GM23338 (cell line): Measurements from ENCODE around the gene JAM3. TPM values are rescaled to one million over a fixed set of nuclear protein-coding genes. Genes with fewer than 3 reads are reported as not detected.

Experiments used
- ATAC-seq: fragments of 200-7000 bp; cut with Tn5 transposase; 3 replicates; pipeline ENCODE4 v1.9.1; 2020
- DNase-seq: peaks from one replicate; pipeline ENCODE4 v3.0.0-alpha.2; 2015; ENCODE audit warnings: low spot score
- H2AFZ ChIP-seq: fragments of 200-600 bp; sonication (generic); 2 replicates; pipeline ENCODE4 v1.8.0; 2016; ENCODE audit warnings: antibody characterized with exemption, mild to moderate bottlenecking, moderate library complexity
- H3F3A ChIP-seq: fragments of 200-600 bp; sonication (generic); replicated peaks from 2 replicates; pipeline ENCODE4 v1.8.0; 2017; ENCODE audit warnings: antibody characterized with exemption, mixed run types, low read depth
- H3K27ac ChIP-seq: fragments of 200-600 bp; sonication (generic); 2 replicates; pipeline ENCODE4 v1.6.1; 2016; ENCODE audit warnings: low read depth
- H3K27me3 ChIP-seq: fragments of 200-600 bp; sonication (generic); 2 replicates; pipeline ENCODE4 v1.8.0; 2016; ENCODE audit warnings: mild to moderate bottlenecking, mixed run types, moderate library complexity; ENCODE audit not compliant: insufficient read depth
- H3K36me3 ChIP-seq: fragments of 200-600 bp; sonication (generic); 2 replicates; pipeline ENCODE4 v1.8.0; 2016; ENCODE audit warnings: mild to moderate bottlenecking; ENCODE audit not compliant: insufficient read depth
- H3K4me1 ChIP-seq: fragments of 200-600 bp; sonication (generic); 2 replicates; pipeline ENCODE4 v1.8.0; 2016; ENCODE audit warnings: mild to moderate bottlenecking, moderate library complexity; ENCODE audit not compliant: insufficient read depth
- H3K4me2 ChIP-seq: fragments of 200-600 bp; sonication (generic); 2 replicates; pipeline ENCODE4 v1.7.1; 2017; ENCODE audit warnings: mixed run types
- H3K4me3 ChIP-seq: fragments of 200-600 bp; sonication (generic); 2 replicates; pipeline ENCODE4 v1.6.1; 2016; ENCODE audit warnings: mixed run types
- H3K79me2 ChIP-seq: fragments of 200-600 bp; sonication (generic); replicated peaks from 2 replicates; pipeline ENCODE4 v1.8.0; 2017; ENCODE audit warnings: mild to moderate bottlenecking; ENCODE audit not compliant: insufficient read depth
- H3K9me2 ChIP-seq: fragments of 200-600 bp; sonication (generic); 2 replicates; pipeline ENCODE4 v1.8.0; 2017; ENCODE audit not compliant: insufficient read depth
- H4K20me1 ChIP-seq: fragments of 200-600 bp; sonication (generic); replicated peaks from 2 replicates; pipeline ENCODE4 v1.8.0; 2017; ENCODE audit warnings: mild to moderate bottlenecking; ENCODE audit not compliant: insufficient read depth
- H3K27ac Mint-ChIP-seq: 2 replicates; pipeline ENCODE4 v1.8.0; 2020; ENCODE audit warnings: inconsistent platforms, mild to moderate bottlenecking, moderate library complexity, mixed read lengths
- H3K27me3 Mint-ChIP-seq: 3 replicates; pipeline ENCODE4 v1.8.0; 2022; ENCODE audit warnings: low read depth, mild to moderate bottlenecking, moderate library complexity, mixed read lengths, inconsistent platforms; ENCODE audit not compliant: insufficient read depth, poor library complexity
- H3K36me3 Mint-ChIP-seq: 3 replicates; pipeline ENCODE4 v1.8.0; 2021; ENCODE audit warnings: low read depth, mild to moderate bottlenecking, inconsistent platforms, moderate library complexity, mixed read lengths
- H3K4me1 Mint-ChIP-seq: 3 replicates; pipeline ENCODE4 v1.8.0; 2020; ENCODE audit warnings: mild to moderate bottlenecking, inconsistent platforms, mixed read lengths
- H3K4me3 Mint-ChIP-seq: 3 replicates; pipeline ENCODE4 v1.8.0; 2021; ENCODE audit warnings: moderate library complexity, mild to moderate bottlenecking, inconsistent platforms, mixed read lengths
- H3K9me3 Mint-ChIP-seq: 3 replicates; pipeline ENCODE4 v1.8.0; 2020; ENCODE audit warnings: moderate library complexity, mild to moderate bottlenecking, inconsistent platforms, mixed read lengths
- CTCF ChIP-seq, 2 experiments: fragments of 200-600 bp in 1 of 2; sonication (generic) in 1 of 2; conservative IDR thresholded peaks; 2 replicates each; pipeline versions ENCODE4 v1.5.1 to v1.6.1; 2016 to 2017; ENCODE audit warnings: antibody characterized with exemption in 2 of 2, low read depth in 2 of 2, mild to moderate bottlenecking in 2 of 2, moderate library complexity in 1 of 2
- ETS1 ChIP-seq: IDR thresholded peaks from 2 replicates; pipeline ENCODE4 v1.6.1; 2016; ENCODE audit warnings: antibody characterized with exemption
- EZH2phosphoT487 ChIP-seq: fragments of 200-600 bp; sonication (generic); IDR thresholded peaks from one replicate; pipeline ENCODE4 v1.8.1; 2018; ENCODE audit warnings: antibody characterized with exemption; ENCODE audit not compliant: unreplicated experiment
- JUNB ChIP-seq: IDR thresholded peaks from one replicate; pipeline ENCODE4 v1.6.1; 2016; ENCODE audit warnings: antibody characterized with exemption; ENCODE audit not compliant: unreplicated experiment
- NANOG ChIP-seq: IDR thresholded peaks from 2 replicates; pipeline ENCODE4 v1.6.1; 2016; ENCODE audit warnings: antibody characterized with exemption, borderline replicate concordance
- STAT1 ChIP-seq: IDR thresholded peaks from one replicate; pipeline ENCODE4 v1.6.1; 2016; ENCODE audit warnings: antibody characterized with exemption; ENCODE audit not compliant: unreplicated experiment
- ZNF462 ChIP-seq: fragments of 250-450 bp; sonication (Bioruptor Pico); IDR thresholded peaks from 2 replicates; pipeline ENCODE4 v1.5.0; 2020; ENCODE audit warnings: mild to moderate bottlenecking, moderate library complexity
- polyA plus RNA-seq: library from polyadenylated mRNA; unstranded; fragments of >200 nt; fragmentation: Nextera tagmentation; extraction: Ambion mirVana; gene quantifications from 2 replicates; pipeline ENCODE4 v1.2.1, GENCODE V29; 2016
- total RNA-seq: library from RNA; depleted of rRNA; stranded (reverse); fragments of >200 nt; shearing (Covaris generic); gene quantifications from 2 replicates; pipeline ENCODE4 v1.2.3, GENCODE V29; 2014
- TF ChIP-seq, protein P1 (sequence below): IDR thresholded peaks from one replicate; pipeline ENCODE4 v1.6.1; 2018; ENCODE audit warnings: antibody characterized with exemption; ENCODE audit not compliant: unreplicated experiment

The JAM3 gene
- total and polyA plus RNA-seq, 2 experiments from 2014 or later, result 14.1 to 41.5 TPM

- Histone ChIP-seq H3K27ac (0 out of 2 replicates have a peak overlapping the region, but pooled peaks have one; percentile 30), H3K79me2 (no peaks in the 10 kb centered on the region), H3K36me3 (no peaks in the 10 kb centered on the region), H3K9me2 (no peaks in the 10 kb centered on the region), H3K4me1 (peaks cover 32% of the 10 kb centered on the region), H4K20me1 (no peaks in the 10 kb centered on the region), H3F3A (peaks cover 23% of the 10 kb centered on the region), H3K4me2 (peak overlapping the region; percentile 65), H3K4me3 (no peak overlapping the region), H2AFZ (0 out of 2 replicates have a peak overlapping the region, but pooled peaks have one; percentile 56), H3K27me3 (no peaks in the 10 kb centered on the region; the same call in 1 of the 2 replicates)
- TF ChIP-seq NANOG (no peak), JUNB (no peak), CTCF (conservative IDR thresholded peaks at IDR 0.05; ENCODE audit: low read depth in 2 of 2) (no peak), ETS1 (no peak), STAT1 (no peak), EZH2phosphoT487 (no peak), ZNF462 (no peak)
- TF ChIP-seq, protein P1, sequence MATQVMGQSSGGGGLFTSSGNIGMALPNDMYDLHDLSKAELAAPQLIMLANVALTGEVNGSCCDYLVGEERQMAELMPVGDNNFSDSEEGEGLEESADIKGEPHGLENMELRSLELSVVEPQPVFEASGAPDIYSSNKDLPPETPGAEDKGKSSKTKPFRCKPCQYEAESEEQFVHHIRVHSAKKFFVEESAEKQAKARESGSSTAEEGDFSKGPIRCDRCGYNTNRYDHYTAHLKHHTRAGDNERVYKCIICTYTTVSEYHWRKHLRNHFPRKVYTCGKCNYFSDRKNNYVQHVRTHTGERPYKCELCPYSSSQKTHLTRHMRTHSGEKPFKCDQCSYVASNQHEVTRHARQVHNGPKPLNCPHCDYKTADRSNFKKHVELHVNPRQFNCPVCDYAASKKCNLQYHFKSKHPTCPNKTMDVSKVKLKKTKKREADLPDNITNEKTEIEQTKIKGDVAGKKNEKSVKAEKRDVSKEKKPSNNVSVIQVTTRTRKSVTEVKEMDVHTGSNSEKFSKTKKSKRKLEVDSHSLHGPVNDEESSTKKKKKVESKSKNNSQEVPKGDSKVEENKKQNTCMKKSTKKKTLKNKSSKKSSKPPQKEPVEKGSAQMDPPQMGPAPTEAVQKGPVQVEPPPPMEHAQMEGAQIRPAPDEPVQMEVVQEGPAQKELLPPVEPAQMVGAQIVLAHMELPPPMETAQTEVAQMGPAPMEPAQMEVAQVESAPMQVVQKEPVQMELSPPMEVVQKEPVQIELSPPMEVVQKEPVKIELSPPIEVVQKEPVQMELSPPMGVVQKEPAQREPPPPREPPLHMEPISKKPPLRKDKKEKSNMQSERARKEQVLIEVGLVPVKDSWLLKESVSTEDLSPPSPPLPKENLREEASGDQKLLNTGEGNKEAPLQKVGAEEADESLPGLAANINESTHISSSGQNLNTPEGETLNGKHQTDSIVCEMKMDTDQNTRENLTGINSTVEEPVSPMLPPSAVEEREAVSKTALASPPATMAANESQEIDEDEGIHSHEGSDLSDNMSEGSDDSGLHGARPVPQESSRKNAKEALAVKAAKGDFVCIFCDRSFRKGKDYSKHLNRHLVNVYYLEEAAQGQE, result no peak
- no peak overlapping the region; the same call in 2 of the 3 replicates for H3K4me3 Mint-ChIP-seq
- no peaks in the 10 kb centered on the region for H3K36me3 Mint-ChIP-seq
- H3K27ac Mint-ChIP-seq, result no peak overlapping the region
- peaks cover 43% of the 10 kb centered on the region for H3K27me3 Mint-ChIP-seq
- no peaks in the 10 kb centered on the region; the same call in 2 of the 3 replicates for H3K9me3 Mint-ChIP-seq
- DNase-seq (no peak), ATAC-seq (no peak)
- peaks cover 57% of the 10 kb centered on the region for H3K4me1 Mint-ChIP-seq
These were observed 34.1 kb upstream of the JAM3 start for GRCh38 chr11:134034496-134035381.
